WTC11 (cell line): ENCODE results near the gene PFKP. TPM values are rescaled to one million over a fixed set of nuclear protein-coding genes. Genes with fewer than 3 reads are reported as not detected.

Experiments used
- ATAC-seq: fragments of 200-7000 bp; cut with Tn5 transposase; 2 replicates; pipeline ENCODE4 v1.10.0; 2021; ENCODE audit warnings: mild to moderate bottlenecking, moderate library complexity
- CTCF ChIA-PET: fragments of 300-600 bp; sonication (Branson Sonifier 250); formaldehyde crosslinking; loops from one replicate; lab custom pipeline; 2021; ENCODE audit warnings: antibody characterized with exemption; lab: Charles Lee
- POLR2A ChIA-PET: fragments of 350-600 bp; sonication (Branson Sonifier 250); formaldehyde crosslinking; loops from one replicate; lab custom pipeline; 2021; ENCODE audit warnings: antibody characterized with exemption; lab: Charles Lee
- DNase-seq: peaks from one replicate; pipeline ENCODE4 v3.0.0; 2021; ENCODE audit warnings: low spot score
- H3K27ac Mint-ChIP-seq: 2 replicates; pipeline ENCODE4 v1.8.0; 2021; ENCODE audit warnings: mixed read lengths
- H3K27me3 Mint-ChIP-seq: 2 replicates; pipeline ENCODE4 v1.8.0; 2021; ENCODE audit warnings: low read depth, mild to moderate bottlenecking, moderate library complexity, mixed read lengths
- H3K36me3 Mint-ChIP-seq: 2 replicates; pipeline ENCODE4 v1.8.0; 2021; ENCODE audit warnings: mixed read lengths
- H3K4me1 Mint-ChIP-seq: 2 replicates; pipeline ENCODE4 v1.8.0; 2022; ENCODE audit warnings: mixed read lengths
- H3K4me3 Mint-ChIP-seq: 2 replicates; pipeline ENCODE4 v1.8.0; 2021; ENCODE audit warnings: mild to moderate bottlenecking, moderate library complexity, mixed read lengths
- H3K9me3 Mint-ChIP-seq: 2 replicates; pipeline ENCODE4 v1.8.0; 2021; ENCODE audit warnings: mixed read lengths
- CREM ChIP-seq: sonication (generic); formaldehyde crosslinking; IDR thresholded peaks from 2 replicates; pipeline ENCODE4 v1.8.1; 2022; ENCODE audit warnings: mild to moderate bottlenecking, missing genetic modification reagents, moderate library complexity
- ELF4 ChIP-seq: sonication (generic); formaldehyde crosslinking; IDR thresholded peaks from 2 replicates; pipeline ENCODE4 v1.8.1; 2022; ENCODE audit warnings: low read depth, mild to moderate bottlenecking, moderate library complexity, missing genetic modification reagents
- GABPB1 ChIP-seq: sonication (generic); formaldehyde crosslinking; IDR thresholded peaks from 2 replicates; pipeline ENCODE4 v1.8.1; 2023; ENCODE audit warnings: mild to moderate bottlenecking, missing genetic modification reagents
- JAZF1 ChIP-seq: fragments of 250-450 bp; sonication (Bioruptor Pico); IDR thresholded peaks from 2 replicates; pipeline ENCODE4 v1.9.0; 2021; ENCODE audit warnings: moderate library complexity, mild to moderate bottlenecking, inconsistent platforms
- KAT7 ChIP-seq: sonication (generic); formaldehyde crosslinking; IDR thresholded peaks from 2 replicates; pipeline ENCODE4 v1.8.1; 2023; ENCODE audit warnings: missing genetic modification reagents, mild to moderate bottlenecking, borderline replicate concordance
- NFE2L1 ChIP-seq: sonication (generic); formaldehyde crosslinking; IDR thresholded peaks from 2 replicates; pipeline ENCODE4 v1.8.1; 2023; ENCODE audit warnings: missing genetic modification reagents
- NR1H2 ChIP-seq: sonication (generic); formaldehyde crosslinking; IDR thresholded peaks from 2 replicates; pipeline ENCODE4 v1.9.0; 2021; ENCODE audit warnings: mild to moderate bottlenecking, moderate library complexity, missing genetic modification reagents
- NR3C1 ChIP-seq: sonication (generic); formaldehyde crosslinking; conservative IDR thresholded peaks from 2 replicates; pipeline ENCODE4 v1.8.1; 2023; ENCODE audit warnings: low read depth, mild to moderate bottlenecking, missing genetic modification reagents
- RORB ChIP-seq: fragments of 250-450 bp; sonication (Bioruptor Pico); IDR thresholded peaks from 2 replicates; pipeline ENCODE4 v1.9.0; 2021; ENCODE audit warnings: mild to moderate bottlenecking
- SP1 ChIP-seq: sonication (generic); formaldehyde crosslinking; conservative IDR thresholded peaks from 2 replicates; pipeline ENCODE4 v1.8.1; 2022; ENCODE audit warnings: missing genetic modification reagents
- TCF7 ChIP-seq: sonication (generic); formaldehyde crosslinking; IDR thresholded peaks from 2 replicates; pipeline ENCODE4 v1.8.0; 2022; ENCODE audit warnings: mild to moderate bottlenecking, low read depth, missing genetic modification reagents, moderate library complexity
- TP53 ChIP-seq: sonication (generic); formaldehyde crosslinking; IDR thresholded peaks from 2 replicates; pipeline ENCODE4 v1.8.1; 2023; ENCODE audit warnings: mild to moderate bottlenecking, missing genetic modification reagents
- ZNF138 ChIP-seq: sonication (generic); formaldehyde crosslinking; conservative IDR thresholded peaks from 2 replicates; pipeline ENCODE4 v1.8.1; 2022; ENCODE audit warnings: mild to moderate bottlenecking, moderate library complexity, missing genetic modification reagents
- ZNF219 ChIP-seq: sonication (generic); formaldehyde crosslinking; IDR thresholded peaks from 2 replicates; pipeline ENCODE4 v1.8.0; 2023; ENCODE audit warnings: missing genetic modification reagents, mild to moderate bottlenecking, borderline replicate concordance
- ZNF232 ChIP-seq: sonication (generic); formaldehyde crosslinking; IDR thresholded peaks from 2 replicates; pipeline ENCODE4 v1.8.0; 2022; ENCODE audit warnings: mild to moderate bottlenecking, missing genetic modification reagents
- ZNF423 ChIP-seq: fragments of 250-450 bp; sonication (Bioruptor Pico); IDR thresholded peaks from 2 replicates; pipeline ENCODE4 v2.1.2; 2022; ENCODE audit warnings: mild to moderate bottlenecking, moderate library complexity
- ZNF671 ChIP-seq: fragments of 250-450 bp; sonication (Bioruptor Pico); IDR thresholded peaks from 2 replicates; pipeline ENCODE4 v1.8.0; 2021; ENCODE audit warnings: mild to moderate bottlenecking
- total RNA-seq: library from RNA; stranded (reverse); gene quantifications from 3 replicates; pipeline ENCODE4 v1.2.3, GENCODE V29; 2021
- TF ChIP-seq, protein P1 (sequence below): fragments of 250-450 bp; sonication (Bioruptor Pico); conservative IDR thresholded peaks from 2 replicates; pipeline ENCODE4 v1.9.0; 2021; ENCODE audit warnings: mild to moderate bottlenecking
- TF ChIP-seq, protein P2 (sequence below): fragments of 250-450 bp; sonication (Bioruptor Pico); IDR thresholded peaks from 2 replicates; pipeline ENCODE4 v1.9.0; 2021; ENCODE audit warnings: moderate library complexity, mild to moderate bottlenecking, inconsistent platforms, borderline replicate concordance
- TF ChIP-seq, protein P3 (sequence below): fragments of 200-600 bp; IDR thresholded peaks from 2 replicates; pipeline ENCODE4 v1.8.0; 2022; ENCODE audit warnings: antibody characterized with exemption
- TF ChIP-seq, protein P4 (sequence below): sonication (generic); formaldehyde crosslinking; IDR thresholded peaks from 2 replicates; pipeline ENCODE4 v1.8.1; 2022; ENCODE audit warnings: mild to moderate bottlenecking, moderate library complexity, missing genetic modification reagents
- TF ChIP-seq, protein P5 (sequence below): sonication (generic); formaldehyde crosslinking; IDR thresholded peaks from 2 replicates; pipeline ENCODE4 v1.8.1; 2022; ENCODE audit warnings: mild to moderate bottlenecking, missing genetic modification reagents, moderate library complexity, borderline replicate concordance
- TF ChIP-seq, protein P6 (sequence below): sonication (generic); formaldehyde crosslinking; IDR thresholded peaks from 2 replicates; pipeline ENCODE4 v1.8.1; 2022; ENCODE audit warnings: missing genetic modification reagents, borderline replicate concordance
- TF ChIP-seq, protein P7 (sequence below): fragments of 250-450 bp; sonication (Bioruptor Pico); IDR thresholded peaks from 2 replicates; pipeline ENCODE4 v1.9.0; 2021; ENCODE audit warnings: mild to moderate bottlenecking, borderline replicate concordance

The PFKP gene
- total RNA-seq, 1 experiment from 2014 or later, result 127 TPM

DNA sequence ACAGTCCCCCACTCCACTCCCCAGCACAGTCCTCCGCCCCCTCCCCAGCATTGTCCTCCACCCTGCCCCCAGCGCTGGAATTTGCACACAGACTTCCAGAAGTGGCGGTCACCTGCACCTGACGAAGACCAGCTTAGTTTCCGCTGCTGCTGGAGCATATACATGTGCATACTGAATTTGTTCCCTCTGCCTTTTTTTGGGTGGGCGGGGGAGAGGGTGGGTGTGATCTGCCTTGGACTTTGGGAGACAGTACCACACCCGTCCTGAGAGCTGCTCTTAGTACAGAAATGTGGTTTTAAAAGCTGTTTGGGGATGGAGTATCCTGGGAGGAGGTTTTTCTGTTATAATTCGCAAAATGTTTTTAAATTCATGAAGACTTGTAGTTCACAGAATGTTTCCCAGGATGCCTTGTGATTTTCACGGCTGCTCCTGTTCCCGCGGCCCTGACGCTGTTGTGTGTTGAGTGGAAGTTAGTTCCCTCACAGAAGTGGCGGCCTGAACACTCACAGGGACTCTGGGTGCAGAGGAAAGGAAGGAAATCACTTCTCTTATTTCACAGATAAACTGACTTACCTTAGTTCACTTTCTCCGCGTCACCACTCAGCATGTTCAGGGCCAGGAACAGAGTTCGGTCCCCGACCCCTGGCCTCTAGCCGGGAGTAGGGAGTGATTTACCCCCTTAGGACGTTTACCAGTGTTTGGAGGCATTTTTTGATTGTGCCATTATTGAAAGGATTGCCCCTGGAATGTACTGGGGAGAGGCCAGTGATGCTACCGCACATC, 18.6 kb downstream of the PFKP start:
- ATAC-seq (no peak), DNase-seq (no peak)
- Mint-ChIP-seq H3K27ac (peak overlapping the region; percentile 72; the same call in 1 of the 2 replicates), H3K4me1 (peaks cover 31% of the 10 kb centered on the region), H3K27me3 (no peaks in the 10 kb centered on the region), H3K9me3 (no peaks in the 10 kb centered on the region), H3K4me3 (no peak overlapping the region), H3K36me3 (peaks cover 23% of the 10 kb centered on the region)
- ChIA-PET CTCF (no interaction called here), POLR2A (no interaction called here)
- TF ChIP-seq, protein P1, sequence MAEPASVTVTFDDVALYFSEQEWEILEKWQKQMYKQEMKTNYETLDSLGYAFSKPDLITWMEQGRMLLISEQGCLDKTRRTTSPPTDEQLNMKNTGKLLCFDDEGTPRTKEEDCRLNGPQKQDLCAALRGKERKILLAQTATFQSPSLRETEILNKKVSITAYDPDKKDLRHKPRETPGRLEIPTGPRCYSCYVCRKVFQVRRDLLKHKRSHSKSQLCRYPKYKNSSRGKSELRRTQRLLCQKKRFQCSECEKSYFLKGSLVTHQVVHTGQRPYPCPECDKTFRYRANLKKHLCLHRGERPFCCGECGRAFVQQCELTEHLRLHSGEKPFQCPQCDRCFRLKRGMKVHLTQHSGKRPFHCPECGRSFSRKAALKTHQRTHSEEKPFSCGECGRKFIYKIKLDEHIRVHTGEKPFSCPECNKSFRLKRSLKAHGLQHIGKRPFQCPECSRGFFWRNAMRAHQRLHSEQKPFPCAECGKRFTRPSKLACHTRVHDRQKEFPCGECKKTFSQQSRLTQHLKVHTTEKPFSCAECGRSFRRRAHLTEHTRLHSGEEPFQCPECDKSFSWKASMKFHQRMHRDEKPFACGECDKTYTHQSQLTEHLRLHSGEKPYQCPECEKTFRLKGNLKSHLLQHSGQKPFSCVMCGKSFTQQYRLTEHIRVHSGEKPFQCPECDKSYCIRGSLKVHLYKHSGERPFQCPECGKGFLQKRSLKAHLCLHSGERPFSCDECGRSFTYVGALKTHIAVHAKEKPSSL (CRISPR knock-in tag), result no peak
- TF ChIP-seq ELF4 (CRISPR knock-in tag), result no peak
- TF ChIP-seq ZNF671, result no peak
- TF ChIP-seq, protein P2, sequence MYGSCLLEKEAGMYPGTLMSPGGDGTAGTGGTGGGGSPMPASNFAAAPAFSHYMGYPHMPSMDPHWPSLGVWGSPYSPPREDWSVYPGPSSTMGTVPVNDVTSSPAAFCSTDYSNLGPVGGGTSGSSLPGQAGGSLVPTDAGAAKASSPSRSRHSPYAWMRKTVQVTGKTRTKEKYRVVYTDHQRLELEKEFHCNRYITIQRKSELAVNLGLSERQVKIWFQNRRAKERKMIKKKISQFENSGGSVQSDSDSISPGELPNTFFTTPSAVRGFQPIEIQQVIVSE, result no peak
- no peak for TF ChIP-seq ZNF423 (CRISPR knock-in tag)
- TF ChIP-seq GABPB1 (CRISPR knock-in tag), result no peak
- no peak for TF ChIP-seq JAZF1
- TF ChIP-seq RORB, result no peak
- TF ChIP-seq, protein P3, sequence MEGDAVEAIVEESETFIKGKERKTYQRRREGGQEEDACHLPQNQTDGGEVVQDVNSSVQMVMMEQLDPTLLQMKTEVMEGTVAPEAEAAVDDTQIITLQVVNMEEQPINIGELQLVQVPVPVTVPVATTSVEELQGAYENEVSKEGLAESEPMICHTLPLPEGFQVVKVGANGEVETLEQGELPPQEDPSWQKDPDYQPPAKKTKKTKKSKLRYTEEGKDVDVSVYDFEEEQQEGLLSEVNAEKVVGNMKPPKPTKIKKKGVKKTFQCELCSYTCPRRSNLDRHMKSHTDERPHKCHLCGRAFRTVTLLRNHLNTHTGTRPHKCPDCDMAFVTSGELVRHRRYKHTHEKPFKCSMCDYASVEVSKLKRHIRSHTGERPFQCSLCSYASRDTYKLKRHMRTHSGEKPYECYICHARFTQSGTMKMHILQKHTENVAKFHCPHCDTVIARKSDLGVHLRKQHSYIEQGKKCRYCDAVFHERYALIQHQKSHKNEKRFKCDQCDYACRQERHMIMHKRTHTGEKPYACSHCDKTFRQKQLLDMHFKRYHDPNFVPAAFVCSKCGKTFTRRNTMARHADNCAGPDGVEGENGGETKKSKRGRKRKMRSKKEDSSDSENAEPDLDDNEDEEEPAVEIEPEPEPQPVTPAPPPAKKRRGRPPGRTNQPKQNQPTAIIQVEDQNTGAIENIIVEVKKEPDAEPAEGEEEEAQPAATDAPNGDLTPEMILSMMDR, result no peak
- TF ChIP-seq NR1H2 (CRISPR knock-in tag), result no peak
- no peak for TF ChIP-seq ZNF219 (CRISPR knock-in tag)
- no peak for TF ChIP-seq TP53
- TF ChIP-seq, protein P4, sequence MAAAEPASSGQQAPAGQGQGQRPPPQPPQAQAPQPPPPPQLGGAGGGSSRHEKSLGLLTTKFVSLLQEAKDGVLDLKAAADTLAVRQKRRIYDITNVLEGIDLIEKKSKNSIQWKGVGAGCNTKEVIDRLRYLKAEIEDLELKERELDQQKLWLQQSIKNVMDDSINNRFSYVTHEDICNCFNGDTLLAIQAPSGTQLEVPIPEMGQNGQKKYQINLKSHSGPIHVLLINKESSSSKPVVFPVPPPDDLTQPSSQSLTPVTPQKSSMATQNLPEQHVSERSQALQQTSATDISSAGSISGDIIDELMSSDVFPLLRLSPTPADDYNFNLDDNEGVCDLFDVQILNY (CRISPR knock-in tag), result no peak
- TF ChIP-seq NFE2L1, result no peak
- TF ChIP-seq, protein P5, sequence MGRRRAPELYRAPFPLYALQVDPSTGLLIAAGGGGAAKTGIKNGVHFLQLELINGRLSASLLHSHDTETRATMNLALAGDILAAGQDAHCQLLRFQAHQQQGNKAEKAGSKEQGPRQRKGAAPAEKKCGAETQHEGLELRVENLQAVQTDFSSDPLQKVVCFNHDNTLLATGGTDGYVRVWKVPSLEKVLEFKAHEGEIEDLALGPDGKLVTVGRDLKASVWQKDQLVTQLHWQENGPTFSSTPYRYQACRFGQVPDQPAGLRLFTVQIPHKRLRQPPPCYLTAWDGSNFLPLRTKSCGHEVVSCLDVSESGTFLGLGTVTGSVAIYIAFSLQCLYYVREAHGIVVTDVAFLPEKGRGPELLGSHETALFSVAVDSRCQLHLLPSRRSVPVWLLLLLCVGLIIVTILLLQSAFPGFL, result no peak
- no peak for TF ChIP-seq KAT7 (CRISPR knock-in tag)
- TF ChIP-seq TCF7 (CRISPR knock-in tag), result no peak

DNA sequence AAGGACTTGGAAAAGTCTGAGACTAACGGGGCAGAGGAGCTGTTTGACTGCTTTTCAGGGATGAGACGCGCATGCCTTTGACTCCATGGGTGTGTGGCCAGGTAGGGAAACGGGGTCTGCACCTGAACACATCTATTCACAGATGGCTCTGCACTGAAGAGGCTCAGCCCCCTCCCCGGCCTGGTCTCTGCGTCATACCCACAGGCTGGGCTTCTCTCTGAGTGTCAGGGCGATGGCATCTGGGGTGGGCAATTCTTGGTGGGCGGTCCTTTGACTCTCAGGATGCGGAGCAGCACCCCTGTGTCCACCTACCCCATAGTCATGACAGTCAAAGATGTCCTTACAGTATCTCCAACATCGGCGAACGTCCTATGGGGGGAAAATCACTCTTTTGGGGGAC, 23.0 kb downstream of the PFKP start:
- ChIA-PET POLR2A (no interaction called here), CTCF (no interaction called here)
- Mint-ChIP-seq H3K4me3 (no peak overlapping the region), H3K9me3 (no peaks in the 10 kb centered on the region), H3K27me3 (no peaks in the 10 kb centered on the region), H3K36me3 (peaks cover 24% of the 10 kb centered on the region), H3K4me1 (peaks cover 41% of the 10 kb centered on the region), H3K27ac (no peak overlapping the region; the same call in 1 of the 2 replicates)
- DNase-seq (no peak), ATAC-seq (no peak)
- TF ChIP-seq, protein P6, sequence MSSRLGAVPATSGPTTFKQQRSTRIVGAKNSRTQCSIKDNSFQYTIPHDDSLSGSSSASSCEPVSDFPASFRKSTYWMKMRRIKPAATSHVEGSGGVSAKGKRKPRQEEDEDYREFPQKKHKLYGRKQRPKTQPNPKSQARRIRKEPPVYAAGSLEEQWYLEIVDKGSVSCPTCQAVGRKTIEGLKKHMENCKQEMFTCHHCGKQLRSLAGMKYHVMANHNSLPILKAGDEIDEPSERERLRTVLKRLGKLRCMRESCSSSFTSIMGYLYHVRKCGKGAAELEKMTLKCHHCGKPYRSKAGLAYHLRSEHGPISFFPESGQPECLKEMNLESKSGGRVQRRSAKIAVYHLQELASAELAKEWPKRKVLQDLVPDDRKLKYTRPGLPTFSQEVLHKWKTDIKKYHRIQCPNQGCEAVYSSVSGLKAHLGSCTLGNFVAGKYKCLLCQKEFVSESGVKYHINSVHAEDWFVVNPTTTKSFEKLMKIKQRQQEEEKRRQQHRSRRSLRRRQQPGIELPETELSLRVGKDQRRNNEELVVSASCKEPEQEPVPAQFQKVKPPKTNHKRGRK (CRISPR knock-in tag), result no peak
- no peak for TF ChIP-seq NR3C1 (CRISPR knock-in tag)
- TF ChIP-seq CREM (CRISPR knock-in tag), result no peak
- no peak for TF ChIP-seq ZNF232 (CRISPR knock-in tag)
- no peak for TF ChIP-seq ZNF138 (CRISPR knock-in tag)
- TF ChIP-seq TCF7 (CRISPR knock-in tag), result no peak
- TF ChIP-seq GABPB1 (CRISPR knock-in tag), result no peak
- TF ChIP-seq SP1 (CRISPR knock-in tag), result no peak
- TF ChIP-seq, protein P7, sequence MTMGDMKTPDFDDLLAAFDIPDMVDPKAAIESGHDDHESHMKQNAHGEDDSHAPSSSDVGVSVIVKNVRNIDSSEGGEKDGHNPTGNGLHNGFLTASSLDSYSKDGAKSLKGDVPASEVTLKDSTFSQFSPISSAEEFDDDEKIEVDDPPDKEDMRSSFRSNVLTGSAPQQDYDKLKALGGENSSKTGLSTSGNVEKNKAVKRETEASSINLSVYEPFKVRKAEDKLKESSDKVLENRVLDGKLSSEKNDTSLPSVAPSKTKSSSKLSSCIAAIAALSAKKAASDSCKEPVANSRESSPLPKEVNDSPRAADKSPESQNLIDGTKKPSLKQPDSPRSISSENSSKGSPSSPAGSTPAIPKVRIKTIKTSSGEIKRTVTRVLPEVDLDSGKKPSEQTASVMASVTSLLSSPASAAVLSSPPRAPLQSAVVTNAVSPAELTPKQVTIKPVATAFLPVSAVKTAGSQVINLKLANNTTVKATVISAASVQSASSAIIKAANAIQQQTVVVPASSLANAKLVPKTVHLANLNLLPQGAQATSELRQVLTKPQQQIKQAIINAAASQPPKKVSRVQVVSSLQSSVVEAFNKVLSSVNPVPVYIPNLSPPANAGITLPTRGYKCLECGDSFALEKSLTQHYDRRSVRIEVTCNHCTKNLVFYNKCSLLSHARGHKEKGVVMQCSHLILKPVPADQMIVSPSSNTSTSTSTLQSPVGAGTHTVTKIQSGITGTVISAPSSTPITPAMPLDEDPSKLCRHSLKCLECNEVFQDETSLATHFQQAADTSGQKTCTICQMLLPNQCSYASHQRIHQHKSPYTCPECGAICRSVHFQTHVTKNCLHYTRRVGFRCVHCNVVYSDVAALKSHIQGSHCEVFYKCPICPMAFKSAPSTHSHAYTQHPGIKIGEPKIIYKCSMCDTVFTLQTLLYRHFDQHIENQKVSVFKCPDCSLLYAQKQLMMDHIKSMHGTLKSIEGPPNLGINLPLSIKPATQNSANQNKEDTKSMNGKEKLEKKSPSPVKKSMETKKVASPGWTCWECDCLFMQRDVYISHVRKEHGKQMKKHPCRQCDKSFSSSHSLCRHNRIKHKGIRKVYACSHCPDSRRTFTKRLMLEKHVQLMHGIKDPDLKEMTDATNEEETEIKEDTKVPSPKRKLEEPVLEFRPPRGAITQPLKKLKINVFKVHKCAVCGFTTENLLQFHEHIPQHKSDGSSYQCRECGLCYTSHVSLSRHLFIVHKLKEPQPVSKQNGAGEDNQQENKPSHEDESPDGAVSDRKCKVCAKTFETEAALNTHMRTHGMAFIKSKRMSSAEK, result no peak
